Activated CD4-positive, alpha-beta memory T cell treated with anti-CD3 and anti-CD28 coated beads, Interleukin-2, amount 10 ng/mL, durations not matched to agents 7 days and 5 days (primary cell): Measurements from ENCODE around the gene TAF5L. TPM values are rescaled to one million over a fixed set of nuclear protein-coding genes. Genes with fewer than 3 reads are reported as not detected.

Source experiments
- CTCF ChIA-PET: fragments of 350-600 bp; sonication (Branson Sonifier 250); formaldehyde crosslinking; loops from one replicate; lab custom pipeline; 2021; ENCODE audit warnings: antibody characterized with exemption, inconsistent platforms; lab: Charles Lee
- POLR2A ChIA-PET: fragments of 350-600 bp; sonication (Branson Sonifier 250); formaldehyde crosslinking; loops from one replicate; lab custom pipeline; 2021; ENCODE audit warnings: antibody characterized with exemption; lab: Charles Lee
- DNase-seq: peaks from one replicate; pipeline ENCODE4 v3.0.0-alpha.2; 2020
- H3K27ac Mint-ChIP-seq: one replicate; pipeline ENCODE4 v1.8.0; 2021; ENCODE audit warnings: mild to moderate bottlenecking, mixed read lengths
- H3K27me3 Mint-ChIP-seq: one replicate; pipeline ENCODE4 v1.8.0; 2021; ENCODE audit warnings: mixed read lengths
- H3K36me3 Mint-ChIP-seq: one replicate; pipeline ENCODE4 v1.8.0; 2021; ENCODE audit warnings: low read depth, mixed read lengths
- H3K4me1 Mint-ChIP-seq: one replicate; pipeline ENCODE4 v1.8.0; 2021; ENCODE audit warnings: mixed read lengths
- H3K4me3 Mint-ChIP-seq: one replicate; pipeline ENCODE4 v1.8.0; 2021; ENCODE audit warnings: mild to moderate bottlenecking, mixed read lengths
- H3K9me3 Mint-ChIP-seq: one replicate; pipeline ENCODE4 v1.8.0; 2021; ENCODE audit warnings: mixed read lengths
- total RNA-seq, 2 experiments: library from RNA; stranded (reverse); gene quantifications; one replicate each; pipeline ENCODE4 v1.2.3, GENCODE V29; 2021

TAF5L gene
- total RNA-seq, 2 experiments from 2014 or later: 21.0 to 23.9 TPM

GRCh38 chr1:229557200-229557850, 68.6 kb downstream of the TAF5L start:
- DNase-seq: peak; percentile 34
- CTCF ChIA-PET: interaction anchor here (0.9 to 3.2 kb wide), 6 partner anchors 22 to 1086 kb away, joined by 3 to 17 read pairs (median 4); partner anchors contain the start of genes TAF5L and URB2
- POLR2A ChIA-PET: interaction anchor here (0.6 to 4.7 kb wide), 7 partner anchors 23 to 526 kb away, joined by 3 to 67 read pairs (median 4); partner anchors contain the start of genes NUP133, TAF5L and URB2
- Mint-ChIP-seq H3K4me1 (peaks cover 41% of the 10 kb centered on the region), H3K27ac (peak overlapping the region; percentile 88), H3K36me3 (peaks cover 20% of the 10 kb centered on the region), H3K9me3 (no peaks in the 10 kb centered on the region), H3K4me3 (peak overlapping the region; percentile 77), H3K27me3 (peaks cover 4% of the 10 kb centered on the region)

GRCh38 chr1:229554886-229555621, 70.9 kb downstream of the TAF5L start:
- Mint-ChIP-seq H3K36me3 (peaks cover 25% of the 10 kb centered on the region), H3K27ac (no peak overlapping the region), H3K9me3 (no peaks in the 10 kb centered on the region), H3K4me1 (peaks cover 44% of the 10 kb centered on the region), H3K4me3 (no peak overlapping the region), H3K27me3 (no peaks in the 10 kb centered on the region)
- POLR2A ChIA-PET: interaction anchor here (1.4 kb wide), 1 partner anchor 47 kb away, joined by 5 read pairs; the partner anchor contains the start of gene NUP133
- CTCF ChIA-PET: no interaction called here
- DNase-seq: no peak

GRCh38 chr1:229553621-229554130, 72.2 kb downstream of the TAF5L start:
- POLR2A ChIA-PET: no interaction called here
- Mint-ChIP-seq H3K9me3 (no peaks in the 10 kb centered on the region), H3K27me3 (no peaks in the 10 kb centered on the region), H3K36me3 (peaks cover 29% of the 10 kb centered on the region), H3K4me3 (no peak overlapping the region), H3K4me1 (peaks cover 36% of the 10 kb centered on the region), H3K27ac (no peak overlapping the region)
- CTCF ChIA-PET: no interaction called here
- DNase-seq: no peak

- DNase-seq: no peak
- no peak overlapping the region for H3K27ac Mint-ChIP-seq
- no peaks in the 10 kb centered on the region for H3K9me3 Mint-ChIP-seq
- peaks cover 29% of the 10 kb centered on the region for H3K36me3 Mint-ChIP-seq
- ChIA-PET POLR2A (no interaction called here), CTCF (no interaction called here)
- peaks cover 36% of the 10 kb centered on the region for H3K4me1 Mint-ChIP-seq
- no peak overlapping the region for H3K4me3 Mint-ChIP-seq
- no peaks in the 10 kb centered on the region for H3K27me3 Mint-ChIP-seq
Measured at GRCh38 chr1:229552732-229553131, 73.2 kb downstream of the TAF5L start.

- no peak for DNase-seq
- POLR2A ChIA-PET: no interaction called here
- CTCF ChIA-PET: interaction anchor here (1.0 kb wide), 1 partner anchor 8 kb away, joined by 7 read pairs; no protein-coding TSS in a partner anchor
- H3K9me3 Mint-ChIP-seq: no peaks in the 10 kb centered on the region
- peaks cover 29% of the 10 kb centered on the region for H3K36me3 Mint-ChIP-seq
- no peak overlapping the region for H3K27ac Mint-ChIP-seq
- no peaks in the 10 kb centered on the region for H3K27me3 Mint-ChIP-seq
- H3K4me1 Mint-ChIP-seq: peaks cover 22% of the 10 kb centered on the region
- H3K4me3 Mint-ChIP-seq: no peak overlapping the region
Measured at GRCh38 chr1:229550812-229551567, 74.9 kb downstream of the TAF5L start.

- CTCF ChIA-PET: interaction anchor here (0.5 kb wide), 1 partner anchor 21 kb away, joined by 3 read pairs; no protein-coding TSS in a partner anchor
- H3K9me3 Mint-ChIP-seq: no peaks in the 10 kb centered on the region
Measured at GRCh38 chr1:229547542-229547941, 78.4 kb downstream of the TAF5L start.

GRCh38 chr1:229544587-229544986, 81.3 kb downstream of the TAF5L start:
- DNase-seq: no peak
- Mint-ChIP-seq H3K27me3 (no peaks in the 10 kb centered on the region), H3K36me3 (peaks cover 51% of the 10 kb centered on the region), H3K27ac (no peak overlapping the region), H3K4me3 (no peak overlapping the region), H3K9me3 (no peaks in the 10 kb centered on the region), H3K4me1 (peaks cover 11% of the 10 kb centered on the region)
- CTCF ChIA-PET: no interaction called here
- POLR2A ChIA-PET: no interaction called here

More at GRCh38 chr1:229547542-229547941, 78.4 kb downstream of the TAF5L start:
- no peak overlapping the region for H3K4me3 Mint-ChIP-seq
- POLR2A ChIA-PET: interaction anchor here (1.0 kb wide), 1 partner anchor 20 kb away, joined by 3 read pairs; no protein-coding TSS in a partner anchor
- no peak overlapping the region for H3K27ac Mint-ChIP-seq
- H3K36me3 Mint-ChIP-seq: peaks cover 46% of the 10 kb centered on the region
- peaks cover 11% of the 10 kb centered on the region for H3K4me1 Mint-ChIP-seq
- no peak for DNase-seq
- H3K27me3 Mint-ChIP-seq: no peaks in the 10 kb centered on the region

Other genes starting within 250 kb of the TAF5L start
- not detected for gene ACTA1, start 192.0 kb downstream of the TAF5L start, total RNA-seq
- gene NUP133, start 117.8 kb downstream of the TAF5L start, total RNA-seq: 10 to 100 TPM; 36.9 to 38.2 TPM
- gene ABCB10, start 67.4 kb downstream of the TAF5L start, total RNA-seq: 10 to 100 TPM; 29.8 to 31.1 TPM
- 1 to 10 TPM; 7.1 to 8.3 TPM for gene URB2, start 125 bp upstream of the TAF5L start, total RNA-seq